Uterus (tissue), 4 donors: ENCODE measurements around the gene CCDC178. TPM values are rescaled to one million over a fixed set of nuclear protein-coding genes. Genes with fewer than 3 reads are reported as not detected.

Experiments used
- DNase-seq, 2 donors: peaks; one replicate each; pipeline ENCODE4 v3.0.0-alpha.2; 2019 to 2020
- H3K27ac ChIP-seq, 2 donors: fragments of 200-600 bp; sonication (generic); 1 replicate in 1 of 2; 2 replicates in 1 of 2; pipeline ENCODE4 v1.5.1; 2016 to 2018
- H3K27me3 ChIP-seq, 2 donors: fragments of 200-600 bp; sonication (generic); one replicate each; pipeline ENCODE4 v1.5.1; 2018 to 2019; ENCODE audit warnings: control low read depth in 1 of 2
- H3K36me3 ChIP-seq, 2 donors: fragments of 200-600 bp; sonication (generic); one replicate each; pipeline ENCODE4 v1.5.1; 2019; ENCODE audit warnings: control low read depth in 1 of 2
- H3K4me1 ChIP-seq, 2 donors: fragments of 200-600 bp; sonication (generic); one replicate each; pipeline ENCODE4 v1.5.1; 2018 to 2019; ENCODE audit warnings: control low read depth in 1 of 2
- H3K4me3 ChIP-seq, 2 donors: fragments of 200-600 bp; sonication (generic); 1 replicate in 1 of 2; 2 replicates in 1 of 2; pipeline ENCODE4 v1.5.1; 2018 to 2019; ENCODE audit warnings: mild to moderate bottlenecking in 1 of 2
- H3K9me3 ChIP-seq, 2 donors: fragments of 200-600 bp; sonication (generic); one replicate each; pipeline ENCODE4 v1.5.1; 2019; ENCODE audit warnings: control low read depth in 1 of 2
- CTCF ChIP-seq, 4 experiments: fragments of 200-600 bp in 2 of 4; fragments of 450-650 bp in 2 of 4; sonication (generic) in 2 of 4; IDR thresholded peaks; one replicate each; pipeline ENCODE4 v1.5.1; 2016 to 2019; ENCODE audit warnings: antibody characterized with exemption in 4 of 4, mild to moderate bottlenecking in 2 of 4, moderate library complexity in 1 of 4
- POLR2A ChIP-seq, 2 donors: fragments of 450-650 bp; IDR thresholded peaks; one replicate each; pipeline ENCODE4 v1.6.1; 2016; ENCODE audit warnings: antibody characterized with exemption in 2 of 2, mild to moderate bottlenecking in 1 of 2, moderate library complexity in 1 of 2
- intact Hi-C: fragments of 100-400 bp; cut with DNase I; formaldehyde crosslinking; loops from one replicate; pipeline ENCODE4 v1.15.1; 2023; ENCODE audit warnings: low total_unique reads
- total RNA-seq, 4 donors: library from RNA; depleted of rRNA in 3 of 4; stranded (reverse); fragments of >200 nt in 3 of 4; gene quantifications; one replicate each; pipeline versions ENCODE4 v1.1.0 to v1.2.4, GENCODE V29; 2014 to 2023
- donor health status: DM: yes; HTN: yes; CAD: no.

The CCDC178 gene
- total RNA-seq, 4 donors from 2014 or later: 1.0 to 28.7 (median 8.8) TPM

- no peak for DNase-seq
- no peaks in the 10 kb centered on the region for H3K27me3 ChIP-seq
- intact Hi-C loops: no loop called here
- H3K36me3 ChIP-seq: no peaks in the 10 kb centered on the region
- no peaks in the 10 kb centered on the region for H3K4me1 ChIP-seq
- H3K4me3 ChIP-seq: no peak overlapping the region
- TF ChIP-seq POLR2A (IDR thresholded peaks at IDR 0.05) (no peak), CTCF (IDR thresholded peaks at IDR 0.05) (no peak)
- no peak overlapping the region for H3K27ac ChIP-seq
- H3K9me3 ChIP-seq: no peaks in the 10 kb centered on the region
These were observed 517.5 kb downstream of the CCDC178 start for GRCh38 chr18:32922951-32923430.

- no peaks in the 10 kb centered on the region for H3K4me1 ChIP-seq
- no peak overlapping the region for H3K4me3 ChIP-seq
- TF ChIP-seq CTCF (IDR thresholded peaks at IDR 0.05): no peak
- no peak for DNase-seq
- H3K9me3 ChIP-seq: no peaks in the 10 kb centered on the region
- H3K27me3 ChIP-seq: no peaks in the 10 kb centered on the region
- no peak overlapping the region for H3K27ac ChIP-seq
- intact Hi-C loops: no loop called here
- H3K36me3 ChIP-seq: no peaks in the 10 kb centered on the region
These were observed 519.4 kb downstream of the CCDC178 start for GRCh38 chr18:32920796-32921787.

- no peaks in the 10 kb centered on the region for H3K36me3 ChIP-seq
- no peaks in the 10 kb centered on the region for H3K9me3 ChIP-seq
- no peak for TF ChIP-seq CTCF (IDR thresholded peaks at IDR 0.05)
- no peak for TF ChIP-seq POLR2A (IDR thresholded peaks at IDR 0.05)
- H3K27ac ChIP-seq: no peak overlapping the region
- H3K4me1 ChIP-seq: no peaks in the 10 kb centered on the region
- no peak overlapping the region for H3K4me3 ChIP-seq
- H3K27me3 ChIP-seq: no peaks in the 10 kb centered on the region
- no peak for DNase-seq
- intact Hi-C loops: no loop called here
These were observed 520.7 kb downstream of the CCDC178 start for GRCh38 chr18:32919799-32920198.

- no peak for TF ChIP-seq POLR2A (IDR thresholded peaks at IDR 0.05)
- no peak for TF ChIP-seq CTCF (IDR thresholded peaks at IDR 0.05)
- Histone ChIP-seq H3K27me3 (no peaks in the 10 kb centered on the region), H3K27ac (no peak overlapping the region), H3K4me1 (no peaks in the 10 kb centered on the region), H3K36me3 (no peaks in the 10 kb centered on the region), H3K4me3 (no peak overlapping the region), H3K9me3 (no peaks in the 10 kb centered on the region)
- DNase-seq: no peak
- intact Hi-C loops: no loop called here
These were observed 521.8 kb downstream of the CCDC178 start for GRCh38 chr18:32918692-32919250.

GRCh38 chr18:32915516-32915915, 525.0 kb downstream of the CCDC178 start:
- H3K36me3 ChIP-seq: no peaks in the 10 kb centered on the region
- no peak for DNase-seq
- intact Hi-C loops: no loop called here

More at GRCh38 chr18:32915516-32915915, 525.0 kb downstream of the CCDC178 start:
- Histone ChIP-seq H3K4me3 (no peak overlapping the region), H3K27ac (no peak overlapping the region), H3K4me1 (no peaks in the 10 kb centered on the region), H3K9me3 (no peaks in the 10 kb centered on the region), H3K27me3 (no peaks in the 10 kb centered on the region)
- TF ChIP-seq POLR2A (IDR thresholded peaks at IDR 0.05): no peak
- TF ChIP-seq CTCF (IDR thresholded peaks at IDR 0.05): no peak
